Amniotic stem cell (primary cell): Measurements from ENCODE around the gene TMEM151A.
A peak's percentile ranks its signal among the peaks of the same experiment; 100 is the strongest.

Experiments used
- DNase-seq: peaks from one replicate; lab custom pipeline; 2025; lab: John Stamatoyannopoulos, UW

Gene TMEM151A

GRCh38 chr11:66283461-66284105 lies 8.1 kb upstream of the TMEM151A start:
- DNase-seq = no peak

DNA sequence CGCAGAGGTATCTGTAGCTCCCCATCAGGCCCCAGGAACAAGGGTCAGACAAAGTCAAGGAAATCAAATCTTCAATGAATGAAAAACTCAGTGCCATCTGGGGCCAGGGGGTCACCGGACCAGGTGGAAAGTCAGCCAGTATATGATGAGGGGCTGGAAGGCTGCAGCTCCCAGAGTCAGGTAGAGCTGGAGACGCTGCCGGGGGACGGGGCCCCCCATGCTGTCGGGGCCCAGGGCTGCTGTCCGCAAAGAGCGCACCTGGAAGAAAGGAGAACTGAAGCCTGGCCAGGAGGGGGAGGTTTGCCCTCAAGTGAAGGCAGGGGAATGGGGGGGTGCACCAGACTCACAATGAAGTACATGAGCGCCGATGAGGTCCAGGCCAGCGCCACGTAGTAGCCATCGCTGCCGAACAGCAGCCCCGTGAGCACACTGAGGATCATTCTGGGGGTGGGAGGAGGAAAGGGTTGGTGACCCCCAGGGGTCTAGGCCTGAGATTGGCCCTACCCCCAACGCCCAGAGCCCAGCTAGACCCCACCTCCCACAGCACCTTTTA lies 7.1 kb upstream of the TMEM151A start:
- DNase-seq = no peak

GRCh38 chr11:66285250-66285947 lies 6.3 kb upstream of the TMEM151A start:
- no peak for DNase-seq

DNA sequence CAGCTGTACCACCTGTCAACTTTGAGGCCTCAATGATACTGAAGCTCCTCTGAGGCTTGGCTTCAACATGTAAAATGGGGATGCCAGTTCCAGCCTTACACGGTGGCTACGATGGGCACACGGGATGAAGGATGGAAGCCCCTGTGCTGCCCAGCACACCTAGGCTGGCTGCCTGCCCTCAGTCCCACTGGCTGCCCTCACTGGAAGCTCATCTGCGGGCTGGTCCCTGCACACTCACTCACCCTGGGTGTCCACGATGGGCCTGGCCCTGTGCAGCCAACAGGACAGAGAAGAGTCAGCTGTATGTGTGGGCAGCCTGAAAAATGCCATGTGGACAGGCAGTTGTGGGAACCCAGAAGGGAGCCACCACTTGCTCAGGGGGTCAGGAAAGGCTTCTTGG lies 5.0 kb upstream of the TMEM151A start:
- no peak for DNase-seq

- no peak for DNase-seq
Measured at GRCh38 chr11:66287211-66287888, 4.3 kb upstream of the TMEM151A start.

DNA sequence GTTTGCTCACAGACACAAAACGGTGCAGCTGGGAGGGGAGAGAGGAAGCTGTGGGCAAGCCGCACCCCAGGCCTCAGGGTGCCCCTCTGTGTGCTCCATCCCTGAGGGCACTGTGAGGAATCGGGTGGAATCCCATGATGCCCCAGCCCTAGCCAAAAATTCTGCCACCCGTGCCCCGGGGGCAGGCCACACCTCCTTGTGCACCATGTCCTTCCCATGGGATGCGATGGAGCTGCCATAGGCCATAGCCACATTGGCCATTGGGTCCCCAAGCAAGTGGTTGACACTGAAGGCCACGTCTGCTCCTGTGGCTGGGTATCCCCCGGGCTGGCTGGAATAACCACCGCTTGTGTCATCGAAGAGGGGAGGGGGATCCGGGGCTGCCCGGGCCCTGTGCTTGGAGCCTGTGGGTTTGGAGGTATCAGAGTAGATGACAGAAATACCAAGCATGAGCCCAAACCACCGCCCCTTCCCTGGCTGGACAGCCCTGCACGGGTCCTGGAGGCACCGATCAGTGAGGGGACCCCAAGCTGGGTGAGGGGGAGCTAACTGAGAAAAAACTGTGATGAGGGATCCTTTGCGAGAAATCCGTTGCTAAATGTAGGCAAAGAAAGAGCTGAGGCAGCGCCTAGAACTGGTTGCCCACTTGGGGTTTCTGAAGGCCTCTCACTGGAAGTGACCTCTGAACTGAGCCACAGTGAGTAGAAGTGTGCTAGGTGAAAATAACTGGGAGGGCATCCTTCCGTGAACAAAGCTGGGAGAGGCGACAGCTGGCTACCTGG lies 3.6 kb upstream of the TMEM151A start:
- DNase-seq = no peak

DNA sequence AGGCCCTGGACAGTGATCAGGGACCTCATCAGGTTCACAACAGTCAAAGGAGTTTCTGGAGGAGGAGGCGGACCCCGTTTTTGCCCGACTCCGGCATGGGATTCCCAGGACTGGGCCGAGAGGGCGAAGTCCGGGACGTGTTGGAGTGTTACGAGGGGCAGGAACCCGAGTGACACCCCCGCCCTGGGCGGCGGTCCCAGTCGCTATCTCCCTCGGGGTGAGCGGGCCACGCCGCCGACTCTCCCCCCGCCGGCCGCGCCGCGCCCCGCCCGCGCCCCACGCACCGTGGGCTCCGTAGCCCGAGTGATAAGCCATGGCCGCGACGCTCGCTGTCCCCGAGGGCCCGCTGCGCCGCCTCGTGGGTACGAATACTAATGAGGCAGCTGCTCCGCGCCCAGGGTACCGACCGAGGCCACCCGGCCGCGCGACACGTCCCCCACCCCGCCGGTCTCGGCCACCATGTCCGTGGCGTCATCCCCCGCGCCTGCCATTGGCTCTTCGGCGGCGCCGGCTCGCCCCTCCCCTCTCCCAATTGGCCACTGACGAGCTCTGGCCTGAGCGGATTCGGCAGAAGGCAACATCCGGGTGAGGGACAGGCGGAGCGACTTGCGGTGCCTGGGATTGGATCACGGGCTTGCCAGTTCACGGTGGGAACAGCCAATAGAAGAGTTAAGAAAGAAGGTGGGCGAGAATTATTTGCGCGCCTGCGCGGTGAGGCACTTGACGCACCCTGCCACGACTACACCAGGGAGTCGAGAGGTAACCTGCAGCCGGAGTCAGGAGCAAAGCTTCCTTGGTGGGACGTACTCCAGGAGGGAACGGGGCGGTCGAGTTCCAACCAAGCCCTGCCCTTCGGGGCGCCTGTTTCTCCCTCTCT lies 2.8 kb upstream of the TMEM151A start, which contains the start of gene YIF1A:
Gene YIF1A, minus strand, starts transcription at position 473 of the 877 bp plus-strand sequence. Its CDS starts 158 bp downstream, at position 315.
- DNase-seq = peak; percentile 98

- peak; percentile 87 for DNase-seq
Measured at GRCh38 chr11:66289548-66290329, 2.0 kb upstream of the TMEM151A start.

- DNase-seq = no peak
Measured at GRCh38 chr11:66290330-66290621, 1.4 kb upstream of the TMEM151A start.

- DNase-seq = no peak
Measured at GRCh38 chr11:66291303-66291705, 390 bp upstream of the TMEM151A start.

DNA sequence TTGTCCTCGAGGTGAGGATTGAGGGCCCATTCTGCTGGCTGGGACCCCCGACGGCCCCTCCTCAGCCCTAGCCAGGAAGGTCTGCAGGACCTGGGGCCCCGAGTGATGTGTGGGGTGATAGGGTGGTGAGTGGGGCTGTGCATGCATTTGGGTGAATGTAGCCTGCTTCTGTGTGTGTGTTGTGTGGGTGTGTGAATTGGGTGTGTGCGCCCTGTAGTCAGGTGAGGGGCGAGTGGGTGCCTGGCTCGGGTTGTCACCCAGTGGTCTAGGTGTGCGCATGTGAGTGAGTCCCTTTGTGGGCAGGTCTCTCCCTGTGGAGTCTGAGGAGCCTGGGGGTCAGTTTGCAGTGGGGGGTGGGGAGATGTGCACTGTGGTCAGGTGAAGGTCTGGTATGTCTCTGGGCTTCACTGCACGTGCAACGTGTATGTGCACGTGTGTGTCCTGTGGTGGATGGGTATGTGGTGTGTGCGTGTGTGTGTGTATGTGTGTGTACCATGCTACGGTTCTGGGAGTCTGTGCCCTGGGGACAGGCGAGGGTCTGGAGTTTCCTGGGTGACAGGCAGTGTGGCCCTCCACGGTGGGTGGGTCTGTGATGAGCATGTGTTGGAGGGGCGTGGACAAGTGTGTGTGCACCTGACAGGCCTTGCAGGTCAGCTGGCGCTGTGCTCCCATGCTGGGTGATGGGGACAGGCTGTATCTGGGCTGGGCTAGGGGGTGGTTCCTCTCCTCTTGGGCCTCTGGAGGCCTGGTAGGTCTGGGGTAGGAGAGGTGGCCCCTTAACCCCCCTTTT lies 1.0 kb downstream of the TMEM151A start:
- DNase-seq = no peak

- DNase-seq = no peak
Measured at GRCh38 chr11:66293352-66293751, 1.7 kb downstream of the TMEM151A start.

DNA sequence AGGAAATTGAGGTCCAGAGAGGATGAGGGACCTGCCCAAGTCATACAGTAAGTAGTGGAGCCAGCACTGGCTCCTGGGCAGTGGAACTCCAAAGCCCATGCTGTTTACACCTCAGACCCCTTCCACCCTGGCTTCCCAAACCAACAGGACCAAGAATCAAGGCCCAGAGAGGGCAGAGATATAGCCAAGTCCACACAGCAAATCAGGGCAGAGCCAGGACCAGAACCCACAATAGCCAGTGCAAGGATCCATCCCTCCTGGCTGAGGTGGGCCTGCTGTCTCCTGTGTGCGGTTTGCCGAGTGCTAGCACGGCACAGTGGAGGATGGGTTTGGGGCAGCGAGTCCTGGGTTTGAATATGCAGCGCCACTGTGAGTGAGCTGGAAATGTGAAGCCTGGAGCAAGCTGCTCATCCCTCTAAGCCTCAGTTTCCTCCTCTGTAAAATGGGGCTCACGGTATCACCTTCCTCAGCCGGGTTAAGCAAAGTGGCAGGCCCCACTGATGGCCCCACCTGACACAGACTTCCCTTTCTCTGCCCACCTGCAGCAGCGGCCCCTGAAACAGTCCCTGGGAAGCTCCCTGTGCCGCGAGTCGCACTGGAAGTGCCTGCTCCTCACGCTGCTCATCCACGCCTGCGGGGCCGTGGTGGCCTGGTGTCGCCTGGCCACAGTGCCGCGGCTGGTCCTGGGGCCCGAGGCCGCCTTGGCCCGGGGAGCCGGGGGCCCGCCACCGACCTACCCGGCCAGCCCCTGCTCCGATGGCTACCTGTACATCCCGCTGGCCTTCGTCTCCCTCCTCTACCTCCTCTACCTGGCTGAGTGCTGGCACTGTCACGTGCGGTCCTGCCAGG lies 2.3 kb downstream of the TMEM151A start:
- no peak for DNase-seq

- DNase-seq = no peak
Measured at GRCh38 chr11:66294626-66295620, 3.2 kb downstream of the TMEM151A start.

DNA sequence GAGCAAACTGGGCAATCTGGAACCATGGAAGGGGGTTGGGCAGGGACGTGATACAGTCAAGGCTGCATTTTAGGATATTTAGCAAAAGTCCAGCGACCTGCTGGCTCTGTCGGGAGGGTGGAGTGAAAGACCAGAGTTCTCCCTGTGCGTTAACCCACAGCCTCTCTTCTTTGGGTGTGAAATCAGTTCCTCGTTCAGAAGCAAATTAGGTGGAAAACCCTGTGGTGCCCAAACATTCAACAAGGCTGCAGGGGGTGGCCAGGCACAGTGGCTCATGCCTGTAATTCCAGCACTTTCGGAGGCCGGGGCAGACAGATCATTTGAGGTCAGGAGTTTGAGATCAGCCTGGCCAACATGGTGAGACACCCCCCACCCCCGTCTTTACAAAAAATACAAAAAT lies 5.9 kb downstream of the TMEM151A start:
- no peak for DNase-seq

DNA sequence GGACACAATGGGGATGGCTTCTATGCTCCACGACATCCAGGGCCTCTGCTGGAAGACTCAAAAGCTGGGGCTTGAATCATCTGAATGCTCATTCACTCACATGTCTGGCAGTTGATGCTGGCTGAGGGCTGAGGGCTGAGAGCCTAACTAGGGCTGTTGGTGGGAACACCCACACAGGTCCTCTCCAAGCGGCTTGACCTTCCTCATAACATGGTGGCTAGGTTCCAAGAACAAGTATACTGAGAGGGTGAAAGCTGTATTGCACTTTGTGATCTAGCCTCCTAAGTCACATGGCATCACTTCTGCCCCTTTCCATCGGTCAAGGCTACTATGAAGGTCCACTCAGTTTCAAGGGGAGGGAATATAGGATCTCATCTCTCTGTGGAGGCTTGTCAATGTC lies 7.5 kb downstream of the TMEM151A start:
- no peak for DNase-seq

GRCh38 chr11:66302656-66303055 lies 11.0 kb downstream of the TMEM151A start:
- no peak for DNase-seq
